T-helper 1 cell treated with Interleukin-12 subunit alpha and Interleukin-12 subunit beta and Interleukin-4 antibody, amounts not matched to agents 30 ng/mL and 1 ng/mL, for 36 hours (primary cell): ENCODE results near the gene ST7. TPM values are rescaled to one million over a fixed set of nuclear protein-coding genes. Genes with fewer than 3 reads are reported as not detected.

ENCODE experiments used
- total RNA-seq: library from RNA; stranded (reverse); gene quantifications from 2 replicates; pipeline ENCODE4 v1.2.3, GENCODE V29; 2022

The ST7 gene
- total RNA-seq, 1 donor from 2014 or later, result 3.4 TPM

Other genes with a start within 250 kb of the ST7 start
- 118 and 125 TPM in 2 replicates for gene CAPZA2, start 90.9 kb upstream of the ST7 start, total RNA-seq